HG02938 (cell line): ENCODE results near the gene ARHGEF10L.

Source experiments
- ATAC-seq: cut with Tn5 transposase; IDR thresholded peaks from one replicate; pipeline ENCODE4 v1.9.1; 2021; ENCODE audit warnings: mild to moderate bottlenecking, moderate library complexity; ENCODE audit not compliant: unreplicated experiment

ARHGEF10L gene

DNA sequence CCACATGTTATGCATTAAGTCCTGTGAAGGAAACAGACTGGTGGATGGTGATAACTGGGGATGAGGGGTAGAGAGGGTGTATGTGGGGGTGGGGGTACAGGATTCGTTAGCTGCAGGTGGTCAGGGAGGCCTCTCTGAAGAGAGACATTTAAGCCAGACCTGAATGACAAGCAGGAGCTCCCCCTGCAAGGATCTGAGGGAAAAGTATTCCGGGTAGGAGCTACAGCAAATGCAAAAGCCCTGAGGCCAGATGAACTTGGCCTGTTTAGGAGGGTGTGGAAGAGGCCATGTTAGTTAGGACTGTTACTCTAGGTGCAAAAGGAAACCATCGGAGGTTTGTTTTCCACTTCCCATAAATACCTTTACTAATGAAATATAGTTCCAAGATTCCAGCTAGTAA is 9.9 kb downstream of the ARHGEF10L start:
- ATAC-seq, result no peak

DNA sequence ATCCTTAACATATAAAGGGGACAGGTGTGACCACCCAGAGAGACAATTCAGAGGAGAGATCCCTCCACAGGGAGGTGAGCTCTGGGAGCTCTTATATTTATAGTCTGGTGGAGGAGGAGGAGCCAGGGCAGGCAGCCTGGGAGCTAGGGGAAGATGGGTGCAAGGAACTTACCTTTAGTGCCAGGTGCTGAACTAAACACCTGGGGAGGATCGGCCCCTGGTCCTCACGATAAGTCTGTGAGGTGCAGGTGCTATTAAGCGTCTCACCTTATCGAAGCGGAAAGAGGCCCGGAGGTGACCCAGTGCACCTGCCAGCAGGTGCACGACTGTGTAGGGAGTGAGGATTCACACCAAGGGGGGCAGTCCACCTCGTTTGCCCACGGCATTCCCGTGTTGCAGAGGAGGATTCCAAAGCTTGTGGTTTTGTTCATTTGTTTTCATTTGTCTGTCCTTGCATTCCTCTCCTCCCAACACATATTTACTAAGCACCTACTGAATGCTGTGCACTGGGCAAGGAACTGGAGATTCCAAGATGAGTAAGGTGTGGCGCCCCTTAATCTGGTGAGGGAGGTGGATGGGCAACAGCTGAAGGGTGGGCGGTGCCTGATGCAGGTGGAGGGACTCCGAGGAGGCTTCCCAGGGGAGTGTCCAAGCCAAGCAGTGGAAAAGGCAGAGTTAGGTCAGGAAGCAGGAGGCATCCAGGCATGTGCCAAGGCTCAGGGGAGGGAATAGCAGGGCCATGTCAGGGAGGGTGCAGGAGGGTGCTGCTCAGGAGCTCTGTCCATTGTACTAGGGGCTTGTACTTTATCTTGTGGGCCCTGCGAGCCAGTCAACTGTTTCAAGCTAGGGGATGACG is 11.5 kb downstream of the ARHGEF10L start:
- no peak for ATAC-seq

DNA sequence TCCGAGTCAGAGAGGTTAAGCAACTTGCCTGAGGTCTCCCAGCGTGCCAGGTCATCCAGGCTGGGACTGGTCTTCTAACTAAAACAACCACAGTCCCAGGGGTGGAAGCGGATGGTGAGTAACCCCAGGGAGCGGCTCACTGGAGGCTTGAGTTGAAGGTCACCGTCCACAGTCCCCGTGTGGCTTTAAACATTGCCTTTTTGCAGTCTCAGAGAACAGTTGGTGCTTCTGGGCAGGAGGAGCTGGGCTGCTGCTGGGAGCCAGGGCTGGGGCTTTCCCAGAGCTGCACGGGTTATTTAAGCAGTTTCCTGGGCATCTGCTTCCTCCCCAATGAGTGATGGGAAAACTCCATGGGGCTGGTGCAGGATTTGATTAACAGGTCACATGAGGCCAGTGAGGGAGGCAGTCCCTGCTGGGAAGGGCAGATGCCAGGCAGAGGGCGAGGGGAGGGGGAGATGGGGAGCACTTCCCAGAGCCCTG is 12.3 kb downstream of the ARHGEF10L start:
- no peak for ATAC-seq

DNA sequence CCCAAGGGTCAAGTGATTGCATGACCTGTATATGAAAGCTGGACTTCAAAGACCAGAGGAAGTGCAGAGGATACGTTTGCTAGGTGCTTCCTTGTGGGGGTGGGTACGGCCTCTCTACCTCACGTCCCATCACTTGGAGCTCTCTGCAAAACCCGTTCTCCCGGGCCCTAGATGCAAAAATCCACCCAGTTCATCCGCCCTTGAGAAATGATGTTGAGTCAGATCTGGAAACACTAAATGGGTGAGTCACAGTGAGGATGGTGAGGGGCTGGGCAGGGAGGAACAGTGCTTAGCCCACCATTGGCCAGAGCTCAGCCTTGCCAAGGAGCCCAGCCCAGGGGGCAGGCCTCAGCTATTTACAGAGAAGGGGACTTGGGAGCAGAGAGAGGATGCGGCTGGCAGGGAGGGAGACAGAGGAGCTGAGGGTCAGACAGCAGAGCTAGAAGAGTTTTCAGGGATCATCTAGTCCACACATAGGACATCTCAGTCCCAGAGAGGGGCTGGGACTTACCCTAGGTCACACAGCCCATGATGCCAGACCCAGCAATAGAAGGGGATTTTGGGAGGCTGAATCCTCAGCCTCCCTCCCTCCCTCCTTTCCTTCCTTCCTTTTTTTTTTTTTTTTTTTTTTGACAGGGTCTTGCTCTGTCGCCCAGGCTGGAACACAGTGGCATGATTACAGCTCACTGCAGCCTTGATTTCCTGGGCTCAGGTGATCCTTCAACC is 14.6 kb downstream of the ARHGEF10L start:
- ATAC-seq, result no peak

DNA sequence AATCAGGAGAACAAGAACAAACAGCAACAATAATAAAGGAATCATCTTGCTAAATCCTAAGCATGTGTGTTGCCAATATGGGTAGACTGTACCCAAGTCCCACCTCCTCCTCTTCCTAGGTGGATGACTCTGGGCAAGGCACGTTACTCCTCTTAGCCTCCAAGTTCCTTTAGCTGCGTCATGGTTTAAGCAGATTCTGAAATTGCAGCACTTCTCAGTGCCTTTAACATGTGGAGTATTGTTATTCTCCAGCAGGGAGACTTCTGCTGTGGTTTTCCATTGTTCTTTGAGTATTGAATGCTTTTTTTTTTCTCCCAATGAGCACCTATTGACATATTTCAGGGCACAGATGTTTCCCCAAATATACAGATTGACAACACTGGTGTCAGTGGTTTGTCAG is 15.5 kb downstream of the ARHGEF10L start:
- ATAC-seq, result no peak

DNA sequence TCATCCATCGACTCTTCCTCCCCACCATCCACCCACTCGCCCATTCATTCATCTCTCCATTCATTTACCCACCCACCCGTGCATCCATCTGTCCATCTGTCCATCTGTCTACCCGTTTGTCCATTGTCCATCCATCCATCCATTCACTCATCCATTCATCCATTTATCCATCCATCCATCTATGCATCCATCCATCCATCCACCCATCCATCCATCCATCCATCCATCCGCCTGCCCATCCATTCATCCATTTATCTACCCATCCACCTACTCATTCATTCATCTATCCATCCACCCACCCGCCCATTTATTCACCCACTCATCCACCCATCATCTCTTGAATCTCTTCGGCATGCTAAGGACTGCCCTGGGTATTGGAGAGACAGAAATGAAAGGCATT is 18.5 kb downstream of the ARHGEF10L start:
- no peak for ATAC-seq

DNA sequence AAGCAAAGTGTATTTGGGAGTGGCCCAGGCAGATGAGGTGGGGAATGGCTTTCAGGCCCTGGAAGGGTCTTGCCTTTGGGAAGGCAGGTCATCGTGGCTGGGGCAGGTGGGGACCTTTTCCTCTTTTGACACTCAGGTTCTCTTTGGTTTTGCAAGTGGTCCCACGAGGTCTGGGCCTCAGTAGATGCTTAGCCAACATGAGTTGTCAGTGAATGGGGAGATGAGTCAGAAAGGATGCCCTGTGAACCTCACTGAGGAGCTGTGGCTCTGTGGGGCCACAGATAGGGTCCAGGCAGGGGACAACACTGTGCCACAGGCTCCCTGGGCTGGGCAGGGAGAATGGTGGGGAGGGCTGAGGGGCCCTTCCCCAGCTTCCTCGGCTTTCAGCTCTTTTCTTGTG is 19.0 kb downstream of the ARHGEF10L start:
- ATAC-seq, result no peak

DNA sequence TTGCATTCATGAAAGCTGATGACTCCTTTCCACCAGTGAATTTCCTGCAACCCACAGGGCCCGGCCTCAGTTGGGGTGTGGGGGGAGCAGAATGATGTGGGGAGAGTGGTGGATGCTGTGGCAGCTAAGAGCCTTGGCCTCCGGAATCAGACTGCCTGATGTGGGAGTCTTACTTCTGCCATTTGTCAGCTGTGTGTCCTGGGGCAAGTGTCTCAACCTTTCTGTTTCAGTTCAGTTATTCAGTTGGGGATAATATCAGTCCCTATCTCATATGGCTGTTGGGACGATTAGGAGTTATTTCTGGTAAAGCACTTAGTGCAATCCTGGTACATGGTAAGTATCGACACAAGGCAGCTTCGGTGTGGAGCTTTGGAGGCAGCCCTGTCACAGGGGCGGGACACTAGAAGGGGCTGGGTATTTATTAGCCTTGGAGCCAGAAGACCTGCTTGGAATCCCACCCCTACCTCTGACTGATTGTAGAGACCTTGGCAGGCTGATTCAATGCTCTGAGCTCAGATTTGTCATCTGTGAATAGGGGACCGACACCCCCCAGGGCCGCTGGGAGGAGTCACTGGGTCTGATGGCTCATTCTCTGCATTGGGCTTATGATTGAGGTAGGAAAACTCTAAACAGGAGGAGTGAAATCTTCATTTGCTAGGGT is 19.6 kb downstream of the ARHGEF10L start:
- ATAC-seq, result no peak

DNA sequence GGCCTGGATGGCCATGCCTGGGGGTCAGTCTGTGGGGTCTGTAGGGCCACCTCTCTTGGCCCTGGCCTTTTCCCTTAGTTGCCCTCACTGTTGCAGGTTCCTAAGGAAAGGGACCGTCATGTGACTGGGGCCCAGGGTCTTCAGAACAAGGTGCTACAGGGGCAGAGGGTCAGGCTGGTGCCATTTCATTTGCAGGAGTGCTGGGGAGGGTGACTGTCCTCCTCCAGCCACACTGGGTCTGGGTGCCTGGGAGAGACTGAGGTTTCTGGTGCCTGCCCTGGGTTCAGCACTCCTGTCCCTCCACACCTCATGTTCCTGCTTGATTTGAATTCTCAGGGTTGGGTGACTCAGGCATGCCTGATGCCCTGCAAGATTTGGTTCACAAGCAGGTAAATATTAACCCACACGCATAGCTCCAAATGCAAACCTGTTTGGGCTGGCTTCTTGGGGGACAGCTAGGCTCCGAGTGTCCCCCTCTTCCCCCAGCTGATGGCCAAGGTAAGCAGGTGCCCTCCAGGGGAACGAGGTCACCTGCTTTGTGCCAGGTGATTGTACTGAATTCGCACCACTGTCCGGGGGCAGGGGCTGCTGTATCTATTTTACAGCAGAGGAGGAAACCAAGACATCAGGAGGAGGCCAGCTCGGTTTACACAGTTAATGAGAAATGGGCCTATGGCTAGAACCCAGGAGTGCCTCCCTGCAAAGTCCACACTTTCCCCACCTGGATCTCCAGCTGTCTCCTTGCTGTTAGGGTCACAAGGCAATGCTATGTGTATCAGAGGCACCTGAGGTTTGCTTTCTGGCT is 20.3 kb downstream of the ARHGEF10L start:
- no peak for ATAC-seq

DNA sequence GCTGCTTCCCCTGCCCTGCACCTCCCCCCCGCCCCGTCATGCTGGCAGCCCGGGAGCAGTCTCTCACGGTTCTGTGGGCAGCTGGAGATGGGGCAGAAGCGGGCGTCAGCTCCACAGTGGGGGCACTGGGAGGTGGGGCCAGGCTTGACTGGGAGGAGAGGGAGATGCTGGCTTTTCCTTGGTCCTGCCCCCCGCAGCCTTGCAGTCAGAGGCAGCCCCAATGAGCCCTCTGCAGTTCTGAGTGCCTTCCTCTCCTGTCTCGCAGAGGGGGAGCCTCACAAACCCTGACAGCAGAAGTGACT is 21.7 kb downstream of the ARHGEF10L start:
- ATAC-seq, result no peak

DNA sequence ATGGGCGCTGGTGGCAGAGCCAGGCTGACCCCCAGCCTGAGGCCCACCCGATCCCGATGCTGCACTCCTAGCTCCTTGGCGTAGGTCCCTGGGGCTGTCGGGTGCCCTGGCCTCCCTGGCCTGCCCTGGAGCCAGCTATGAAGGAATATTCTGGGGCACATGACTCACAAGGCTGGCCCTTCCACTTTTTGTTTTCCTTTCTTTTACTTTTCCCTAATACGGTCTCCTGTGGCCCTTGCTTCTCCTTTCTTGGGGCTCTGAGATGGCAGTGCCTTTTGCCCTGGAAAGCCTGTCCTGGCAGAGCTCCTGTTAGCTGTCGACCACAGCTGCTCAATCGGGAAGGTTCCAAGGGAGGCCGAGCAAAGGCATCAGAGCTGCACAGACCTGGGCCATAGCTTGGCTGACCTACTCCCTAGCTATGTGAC is 22.1 kb downstream of the ARHGEF10L start:
- no peak for ATAC-seq

DNA sequence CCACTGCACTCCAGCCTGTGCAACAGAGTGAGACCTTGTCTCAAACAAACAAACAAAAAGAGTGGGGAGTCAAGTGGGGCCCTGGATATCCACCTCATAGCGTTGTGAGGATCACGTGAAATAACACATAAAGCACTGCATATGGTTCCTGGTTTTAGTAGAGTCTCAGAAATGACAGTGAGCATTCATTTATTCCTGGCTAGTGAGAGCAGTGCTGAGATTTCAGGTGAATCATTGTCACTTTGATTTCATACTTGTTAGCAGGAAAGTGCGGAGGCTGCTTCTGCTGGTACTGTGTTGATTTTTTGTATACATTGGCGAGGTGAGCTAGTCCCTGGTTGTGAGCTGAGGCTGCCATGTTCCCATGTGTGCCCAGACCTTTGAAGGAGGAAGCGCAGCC is 22.9 kb downstream of the ARHGEF10L start:
- no peak for ATAC-seq

DNA sequence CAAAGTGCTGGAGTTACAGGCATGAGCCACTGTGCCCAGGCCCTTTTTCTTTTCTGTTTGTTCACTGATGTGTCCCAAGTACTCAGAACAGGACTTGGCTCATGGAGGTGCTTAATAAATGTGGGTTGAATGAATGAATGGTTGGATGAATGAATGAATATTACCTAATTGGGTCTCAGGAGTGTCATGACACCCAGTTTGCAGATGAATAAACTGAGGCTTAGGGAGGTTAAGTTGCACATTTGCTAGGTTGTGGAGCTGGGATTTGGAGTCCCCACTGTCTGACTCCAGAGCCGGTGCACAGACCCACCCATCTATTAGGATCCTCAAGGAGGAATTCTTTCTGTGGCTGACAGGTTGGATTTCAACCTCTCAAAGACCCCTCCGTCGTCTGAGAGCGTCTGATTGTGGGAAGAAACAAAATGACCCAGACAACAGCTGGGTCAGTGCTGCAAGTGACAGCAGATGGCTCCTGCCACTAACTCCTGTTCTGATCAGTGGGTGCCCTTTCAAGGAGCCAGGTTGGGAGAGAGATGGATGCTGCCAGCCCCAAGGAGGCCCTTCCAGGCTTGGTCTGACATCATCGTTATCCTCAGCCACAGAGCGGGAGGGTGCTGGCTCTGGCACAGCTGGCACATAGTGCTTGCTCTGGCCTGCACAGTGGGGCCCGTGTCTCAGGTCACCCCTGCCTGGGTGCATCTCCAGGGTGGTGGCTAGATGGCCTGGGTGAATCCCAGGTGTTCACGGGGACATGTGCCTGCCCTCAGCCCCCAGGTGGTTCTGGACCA is 24.2 kb downstream of the ARHGEF10L start:
- no peak for ATAC-seq

DNA sequence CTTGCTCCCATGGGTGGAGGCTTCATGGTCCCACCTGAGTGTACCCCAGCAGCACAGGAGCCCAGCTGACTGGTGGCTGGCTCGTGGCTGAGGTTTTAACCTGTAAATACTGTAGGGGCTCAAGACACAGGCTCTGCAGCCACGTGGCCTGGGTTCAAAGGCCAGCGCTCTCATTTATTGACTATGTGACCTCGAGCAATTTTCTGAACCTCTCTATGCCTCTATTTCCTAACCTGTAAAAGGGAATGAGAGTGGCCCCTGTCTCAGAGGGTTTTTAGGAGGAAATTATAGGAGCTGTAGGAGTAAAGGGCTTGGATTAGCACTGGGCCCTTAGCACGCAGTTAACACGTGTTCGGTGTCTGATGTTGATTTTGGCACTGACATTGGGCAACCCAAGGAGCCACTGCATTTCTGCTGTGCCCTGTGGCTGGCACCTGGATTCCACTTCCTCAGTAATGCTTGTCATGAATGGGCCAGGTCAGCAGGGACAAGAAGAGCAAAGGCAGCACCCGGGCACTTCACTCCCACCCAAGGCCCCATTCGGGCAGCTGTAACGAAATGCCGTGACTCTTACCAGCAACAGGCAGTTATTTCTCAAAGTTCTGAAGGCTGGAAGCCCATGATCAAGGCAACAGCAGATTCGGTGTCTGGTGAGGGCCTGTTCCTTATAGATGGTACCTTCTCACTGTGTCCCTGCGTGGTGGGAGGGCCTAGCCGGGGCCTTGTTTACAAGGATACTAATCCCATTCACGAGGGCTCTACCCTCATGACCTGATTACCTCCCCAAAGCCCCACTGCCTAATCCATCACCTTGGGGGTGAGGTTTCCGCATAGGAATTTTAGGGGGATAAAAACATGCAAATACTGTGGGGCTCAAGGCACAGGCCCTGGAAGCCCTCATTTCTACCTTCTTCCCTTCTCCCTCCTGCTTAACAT is 25.2 kb downstream of the ARHGEF10L start:
- no peak for ATAC-seq

DNA sequence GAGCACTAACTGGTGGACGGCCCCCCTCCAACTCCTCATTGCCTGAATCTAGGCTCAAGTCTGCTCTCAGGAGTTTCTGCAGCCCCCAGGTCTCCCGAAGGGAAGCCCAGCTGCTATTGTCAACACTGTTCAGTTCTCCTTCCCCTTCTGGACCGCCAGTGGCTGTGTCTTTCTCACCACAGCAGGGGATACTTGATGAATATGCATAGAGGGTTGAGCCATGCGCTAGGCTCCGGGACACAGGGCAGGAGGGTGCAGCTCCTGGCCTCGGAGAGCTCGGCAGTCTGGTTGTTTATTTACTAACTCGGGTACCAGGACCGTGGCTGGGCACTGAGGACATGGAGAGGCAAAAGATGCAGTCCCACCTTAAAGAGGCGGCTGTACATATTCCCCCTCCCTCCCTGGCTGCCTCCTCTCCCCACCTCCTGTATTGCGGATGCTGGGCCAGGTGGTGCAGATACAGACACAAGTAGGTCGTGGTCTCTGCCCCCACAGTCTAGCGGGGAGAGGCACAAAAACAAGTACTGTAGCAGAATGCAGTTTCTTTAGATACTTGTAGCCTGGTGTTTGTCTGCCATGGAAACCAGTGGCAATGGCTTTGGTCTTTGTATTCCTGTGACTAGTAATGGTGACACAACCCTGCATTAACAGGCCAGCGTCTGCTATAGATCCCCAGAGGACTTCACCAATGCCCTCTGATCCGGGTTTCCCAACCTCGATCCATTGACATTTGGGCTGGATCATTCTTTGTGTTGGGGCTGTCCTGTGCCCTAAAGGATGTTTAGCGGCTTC is 26.2 kb downstream of the ARHGEF10L start:
- ATAC-seq, result no peak

DNA sequence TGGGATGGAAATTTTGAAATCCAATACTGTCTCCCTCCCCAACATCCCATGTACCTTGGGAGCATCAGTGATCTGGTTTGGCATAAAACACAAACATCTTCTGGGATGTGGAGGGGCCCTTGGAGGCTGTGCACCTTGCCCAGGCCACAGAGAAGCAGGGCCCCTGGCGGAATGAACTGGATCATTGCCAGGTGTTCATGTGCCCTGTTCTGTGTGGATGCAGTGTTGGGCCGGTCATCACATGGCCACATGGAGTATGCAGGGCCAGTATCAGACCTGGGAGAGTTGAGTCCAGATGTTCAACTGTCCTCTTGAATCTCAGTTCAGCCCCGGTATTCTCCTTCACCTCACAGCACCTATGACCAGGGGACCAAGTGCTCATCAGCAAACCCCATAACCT is 26.9 kb downstream of the ARHGEF10L start:
- no peak for ATAC-seq

DNA sequence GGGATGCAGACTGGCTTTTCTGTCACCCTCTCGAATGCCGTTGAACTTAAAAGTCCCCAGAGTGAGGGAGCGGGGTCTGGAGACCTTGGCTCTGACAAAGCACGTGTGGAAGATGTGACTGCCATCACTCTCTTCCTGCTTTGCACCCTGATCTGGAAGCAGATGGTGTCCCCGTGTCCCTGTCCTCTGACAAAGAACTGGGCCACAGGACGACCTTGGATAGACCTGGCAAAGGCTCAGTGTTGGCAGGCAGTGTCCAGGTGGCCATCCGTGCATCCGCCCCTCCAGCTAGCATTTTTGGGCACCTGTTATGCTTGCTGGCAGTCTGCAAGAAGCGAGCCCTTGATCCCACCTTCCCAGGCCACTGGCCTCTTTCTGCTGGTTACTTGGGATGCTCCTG is 27.4 kb downstream of the ARHGEF10L start:
- no peak for ATAC-seq

DNA sequence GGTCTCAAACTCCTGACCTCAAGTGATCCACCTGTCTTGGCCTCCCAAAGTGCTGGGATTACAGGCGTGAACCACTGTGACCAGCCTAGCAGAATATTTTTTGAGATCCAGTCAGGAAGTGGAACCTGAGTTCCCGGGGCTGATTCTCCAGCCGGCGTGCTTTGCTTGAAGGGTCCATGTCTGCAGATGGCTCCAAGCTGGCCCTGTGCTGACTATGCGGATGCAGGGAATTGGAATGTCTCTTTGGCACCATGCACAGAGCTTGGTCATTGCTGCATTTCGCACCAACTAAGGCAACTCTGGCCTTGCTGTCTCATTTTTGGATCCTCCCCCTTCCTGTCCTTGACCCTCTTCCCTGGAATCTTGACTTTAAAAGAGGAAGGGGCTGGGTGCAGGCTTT is 28.1 kb downstream of the ARHGEF10L start:
- ATAC-seq, result no peak
